Measurements from ENCODE around the gene ISY1.
"Not testable (repeated sequence)": the region's sequence is repeated elsewhere in the genome, so short reads cannot be mapped to it uniquely, and the experiment has no call there.

The ISY1 gene

DNA sequence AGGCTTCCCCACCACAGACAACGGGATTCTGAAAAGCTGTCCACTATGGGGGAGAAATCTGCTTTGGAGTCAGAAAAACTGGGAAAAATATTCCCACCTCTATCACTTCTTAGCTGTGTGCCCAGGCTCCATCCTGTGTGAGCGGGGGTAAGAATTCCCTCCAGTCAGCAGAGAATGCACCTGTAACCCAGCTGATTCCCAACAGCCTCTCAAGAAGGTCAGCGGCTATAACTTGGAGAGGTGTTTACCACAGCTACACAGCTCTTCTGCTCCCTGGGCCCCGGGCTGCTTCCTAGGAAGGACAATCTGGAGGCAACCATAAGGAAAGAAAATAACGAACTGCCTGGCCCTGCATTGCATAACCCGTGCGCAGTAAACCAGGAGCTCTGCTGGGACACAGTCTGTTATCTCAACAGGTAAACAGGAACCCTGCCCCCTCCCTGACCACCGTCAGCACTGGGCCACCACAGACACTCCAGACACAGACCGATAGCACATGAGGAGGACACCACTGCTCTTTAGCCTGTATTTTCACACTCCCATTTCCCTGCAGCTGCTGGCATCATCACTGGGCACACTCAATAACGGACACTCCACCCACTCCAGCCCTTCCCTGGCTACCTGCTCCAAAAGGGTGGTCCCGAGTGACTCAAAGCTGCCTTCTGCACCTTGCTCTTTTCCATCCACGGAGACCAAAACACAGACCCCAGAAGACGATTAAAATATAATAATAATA, 41.3 kb downstream of the ISY1 start:
- DNase-seq: no peak

DNA sequence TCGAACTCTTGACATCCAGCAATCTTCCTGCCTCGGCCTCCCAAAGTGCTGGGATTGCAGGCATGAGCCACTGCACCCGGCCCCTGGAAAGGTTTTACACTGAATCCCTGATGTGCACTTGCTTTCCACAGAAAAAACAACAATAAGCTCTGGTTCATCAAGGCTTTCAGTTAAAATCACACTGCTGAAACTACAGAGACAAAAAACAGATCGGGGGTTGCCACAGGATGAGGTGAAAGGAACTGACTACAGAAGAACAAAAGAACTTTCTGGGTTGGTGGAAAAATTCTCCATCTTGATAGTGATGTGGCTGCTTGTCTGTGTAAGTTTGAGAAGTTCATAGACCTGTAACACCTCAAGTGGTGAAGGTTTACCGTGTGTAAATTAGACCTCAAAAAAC, 42.1 kb downstream of the ISY1 start:
- no peak for DNase-seq

- DNase-seq: no peak
Measured at GRCh38 chr3:129117134-129117533, 43.7 kb downstream of the ISY1 start.

DNA sequence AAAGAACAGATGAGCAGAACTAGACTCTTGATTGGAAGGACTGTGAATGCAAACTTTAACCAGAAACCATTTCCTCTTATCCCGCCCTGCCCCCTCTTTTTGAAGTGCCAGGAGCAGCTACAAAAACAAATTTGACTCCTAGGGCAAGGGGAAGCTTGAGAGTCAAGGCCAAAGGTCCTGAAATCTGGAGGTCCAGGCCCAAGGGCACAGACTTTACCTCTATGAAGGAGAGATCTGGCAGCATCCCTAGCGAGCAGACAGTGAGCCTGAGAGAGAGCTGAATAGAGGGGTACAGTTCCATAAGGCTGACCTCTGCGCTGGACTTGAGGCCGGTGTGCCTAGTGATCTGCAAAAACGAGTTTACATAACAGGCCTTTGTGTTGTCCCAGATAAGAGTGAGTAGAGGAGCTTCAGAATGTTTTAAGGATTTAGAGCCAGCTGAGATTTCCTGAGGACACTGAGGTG, 44.3 kb downstream of the ISY1 start:
- DNase-seq: no peak

DNA sequence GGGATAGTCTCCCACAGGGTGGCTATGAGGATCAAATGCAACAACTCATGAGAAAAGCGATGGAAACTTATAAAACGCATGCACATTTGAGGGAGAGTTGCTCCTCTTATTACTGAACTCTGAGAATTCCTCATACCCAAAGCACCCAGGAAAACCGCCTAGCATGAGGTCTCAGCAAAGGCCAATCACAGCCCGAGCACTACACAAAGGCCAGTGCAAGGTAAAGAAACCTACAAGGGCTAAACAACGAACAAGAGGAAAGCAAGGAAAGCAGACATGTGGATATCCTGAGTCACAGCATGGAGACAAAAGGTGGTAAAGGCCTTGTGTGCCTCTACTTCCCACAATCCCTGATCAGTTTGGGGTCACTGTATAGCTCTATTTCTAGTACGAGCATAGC, 46.4 kb downstream of the ISY1 start:
- DNase-seq: no peak

DNA sequence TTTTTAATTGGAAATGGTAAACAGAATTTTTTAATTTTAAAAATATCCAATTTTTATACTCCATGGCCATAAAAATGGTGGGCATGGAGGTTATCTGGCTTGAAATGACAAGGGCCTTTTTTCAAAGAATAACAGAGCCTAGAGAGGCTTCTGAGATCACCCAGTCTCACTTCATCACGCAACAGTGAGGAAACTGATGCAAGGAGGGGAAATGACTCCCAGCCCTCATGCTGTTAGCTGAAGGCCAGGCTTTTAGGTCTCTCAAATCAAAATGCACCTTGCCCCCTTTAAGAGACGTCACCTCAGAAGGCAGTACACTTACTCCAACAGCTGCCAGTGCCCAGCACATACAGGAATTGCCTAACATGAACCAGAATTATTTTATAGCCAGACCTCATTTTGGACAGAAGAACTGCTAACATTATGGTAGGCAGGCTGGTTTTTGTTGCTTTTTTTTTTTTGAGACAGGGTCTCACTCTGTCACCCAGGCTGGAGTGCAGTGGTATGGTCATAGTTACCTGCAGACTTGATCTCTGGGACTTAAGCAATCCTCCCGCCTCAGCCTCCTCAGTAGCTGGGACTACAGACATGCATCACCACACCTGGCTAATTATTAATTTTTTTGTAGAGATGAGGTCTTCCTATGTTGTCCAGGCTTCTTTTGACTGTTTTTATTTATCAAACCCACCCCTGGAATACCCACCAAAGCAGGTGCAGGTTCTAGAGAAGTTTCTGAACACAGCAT, 48.4 kb downstream of the ISY1 start:
- peak; percentile 81 for DNase-seq

DNA sequence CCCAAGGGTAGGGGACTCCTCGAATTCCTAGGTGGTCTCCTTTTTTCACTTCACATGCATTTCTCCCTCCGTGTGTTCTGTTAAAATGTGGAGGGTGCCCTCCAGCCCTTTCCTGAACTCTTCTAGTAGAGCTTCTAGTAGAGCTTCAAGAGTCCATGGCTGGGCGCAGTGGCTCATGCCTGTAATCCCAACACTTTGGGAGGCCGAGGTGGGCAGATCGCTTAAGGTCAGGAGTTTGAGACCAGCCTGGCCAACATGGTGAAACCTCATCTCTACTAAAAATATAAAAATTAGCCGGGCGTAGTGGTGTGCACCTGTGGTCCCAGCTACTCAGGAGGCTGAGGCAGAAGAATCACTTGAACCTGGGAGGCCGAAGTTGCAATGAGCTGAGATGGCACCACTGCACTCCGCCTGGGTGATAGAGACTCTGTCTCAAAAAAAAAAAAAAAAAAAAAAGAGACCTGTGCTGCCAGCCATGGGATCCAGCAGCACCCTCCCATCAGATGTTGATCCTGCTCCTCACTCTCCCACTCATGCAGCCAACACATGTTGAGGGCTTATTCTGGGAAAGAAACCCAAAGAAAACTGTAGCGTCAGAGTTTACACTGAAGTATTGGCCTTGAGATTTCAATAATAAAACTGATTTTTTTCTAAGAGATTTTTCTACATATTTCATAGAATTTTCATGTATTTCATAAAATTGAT, 49.6 kb downstream of the ISY1 start:
- DNase-seq: not testable (repeated sequence)

DNA sequence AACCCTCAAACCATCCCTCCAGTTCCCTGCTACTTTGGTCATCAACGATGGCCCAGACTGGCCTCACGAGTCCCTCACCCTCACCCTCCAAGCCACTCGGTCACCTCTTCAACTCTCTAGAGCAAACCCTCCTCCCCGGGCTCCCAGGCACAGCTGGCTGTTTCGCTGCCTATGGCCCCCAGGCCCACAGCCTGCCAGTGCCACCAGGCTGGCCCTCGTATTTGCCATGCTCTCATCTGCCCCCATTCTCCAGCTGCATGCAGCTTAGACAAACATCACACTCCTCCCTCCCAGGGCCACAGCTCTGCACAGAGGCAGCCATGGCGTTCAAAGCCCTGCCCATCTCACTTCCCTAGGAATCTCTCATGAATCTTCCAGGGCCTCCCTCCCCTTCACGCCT, 53.1 kb downstream of the ISY1 start:
- no peak for DNase-seq

DNA sequence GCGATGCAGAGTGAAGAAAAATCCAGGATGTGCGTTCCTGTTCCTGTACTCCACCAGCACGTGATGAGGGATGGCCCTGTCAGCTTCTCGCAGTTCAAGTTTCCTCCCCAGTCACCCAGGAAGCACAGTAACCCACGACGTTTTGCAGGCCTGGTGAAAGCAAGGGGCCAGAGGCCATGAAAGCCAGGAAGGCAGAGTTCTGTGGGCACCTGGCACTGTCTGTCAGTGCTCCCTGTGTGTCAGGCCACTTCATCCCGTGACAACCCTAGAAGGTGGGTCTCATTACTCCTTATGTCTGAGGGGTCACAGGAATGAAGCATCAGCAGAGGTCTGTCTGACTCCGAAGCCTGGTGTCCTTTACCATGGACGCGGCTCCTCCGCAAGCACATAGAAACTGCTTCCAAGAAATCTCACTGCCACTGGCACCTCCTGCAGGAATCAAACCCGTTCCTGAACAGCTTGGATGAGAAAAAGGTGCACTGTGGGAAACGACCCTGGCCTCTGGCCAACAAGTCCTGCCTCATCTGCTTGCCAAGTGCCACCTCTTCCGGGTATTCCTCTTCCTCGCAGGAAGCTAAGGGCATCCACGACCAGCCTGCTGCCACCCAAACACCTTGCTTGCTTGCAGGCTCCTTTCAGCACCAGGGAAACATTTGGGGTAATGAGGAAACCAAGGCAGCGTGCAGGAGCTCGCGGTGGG, 53.8 kb downstream of the ISY1 start:
- DNase-seq: no peak

DNA sequence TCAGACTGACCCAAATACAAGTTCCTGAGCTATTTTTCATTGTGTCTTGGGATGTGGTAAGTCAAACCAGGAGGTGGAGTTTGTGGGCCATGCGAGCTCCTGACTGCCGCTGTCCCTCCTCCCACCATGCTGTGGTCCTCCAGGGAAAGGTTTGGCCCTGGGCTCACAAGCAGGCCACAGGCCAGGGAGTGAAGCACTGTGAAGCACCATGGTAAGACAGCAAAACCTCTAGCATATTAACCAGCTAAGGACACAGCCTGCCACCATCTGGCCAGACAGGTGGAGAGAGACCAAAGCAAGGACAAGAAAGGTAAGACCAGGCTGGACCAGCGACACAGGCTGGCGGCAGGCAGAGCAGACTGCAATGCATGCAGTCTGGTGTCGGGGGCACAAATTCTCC, 54.5 kb downstream of the ISY1 start:
- no peak for DNase-seq

DNA sequence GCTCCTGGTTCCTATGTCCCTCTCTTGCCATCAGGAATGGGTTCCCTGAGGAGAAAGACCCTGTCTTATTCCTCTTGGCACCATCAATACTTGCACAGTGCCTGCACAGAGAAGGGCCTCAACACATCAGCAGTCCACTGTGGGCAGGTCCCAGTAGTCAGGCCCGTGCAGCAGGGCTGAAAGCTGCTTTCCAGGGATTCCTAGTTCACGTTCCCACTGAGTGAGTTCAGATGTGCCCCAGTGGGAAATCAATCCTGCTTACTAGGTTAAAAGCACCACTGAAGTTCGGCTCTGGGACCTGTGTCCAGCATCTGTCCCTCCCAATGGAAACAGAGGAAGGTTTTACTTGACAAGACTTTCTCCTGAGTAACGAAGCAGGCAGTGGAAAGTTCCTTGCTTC, 55.0 kb downstream of the ISY1 start:
- no peak for DNase-seq

GRCh38 chr3:129104498-129105079, 56.3 kb downstream of the ISY1 start:
- no peak for DNase-seq

DNA sequence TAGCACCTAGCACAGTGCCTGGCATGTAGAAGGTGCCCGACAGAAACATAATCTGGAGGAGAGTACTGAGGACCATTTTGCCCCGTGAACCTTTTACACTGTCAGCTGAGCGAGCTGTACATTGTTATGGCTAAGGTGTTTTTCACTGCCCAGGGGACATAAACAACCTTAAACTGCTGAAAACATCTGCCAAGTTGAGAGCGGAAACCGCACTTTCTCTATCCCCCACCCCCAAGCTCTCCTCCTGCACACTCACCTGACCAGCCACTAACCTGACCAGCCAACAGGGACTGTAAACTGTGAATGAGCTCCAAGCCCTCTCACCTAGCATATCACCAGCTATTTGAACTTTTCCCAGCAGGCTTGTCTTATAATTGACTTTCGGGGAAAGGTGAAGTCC, 56.8 kb downstream of the ISY1 start:
- no peak for DNase-seq

DNA sequence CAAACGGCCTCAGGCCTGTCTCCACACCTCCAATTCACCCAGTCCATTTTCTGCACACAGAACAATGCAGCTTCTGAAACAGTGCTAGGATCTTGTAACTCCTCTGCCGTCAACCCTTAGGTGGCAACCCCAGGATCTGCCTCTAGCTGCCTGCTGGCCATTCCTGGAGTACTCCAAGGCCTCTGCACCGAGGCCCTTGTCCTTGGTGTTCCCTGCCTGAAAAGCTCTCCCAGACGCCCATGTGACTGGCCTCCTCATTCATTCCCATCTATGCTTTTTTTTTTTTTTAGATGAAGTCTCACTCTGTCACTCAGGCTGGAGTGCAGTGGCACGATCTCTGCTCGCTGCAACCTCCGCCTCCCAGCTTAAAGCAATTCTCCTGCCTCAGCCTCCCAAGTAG, 57.6 kb downstream of the ISY1 start:
- no peak for DNase-seq

GRCh38 chr3:129101370-129102138, 59.3 kb downstream of the ISY1 start:
- no peak for DNase-seq

GRCh38 chr3:129100274-129100673, 60.6 kb downstream of the ISY1 start:
- no peak for DNase-seq

- DNase-seq: no peak
Measured at GRCh38 chr3:129095285-129095684, 65.6 kb downstream of the ISY1 start.

DNA sequence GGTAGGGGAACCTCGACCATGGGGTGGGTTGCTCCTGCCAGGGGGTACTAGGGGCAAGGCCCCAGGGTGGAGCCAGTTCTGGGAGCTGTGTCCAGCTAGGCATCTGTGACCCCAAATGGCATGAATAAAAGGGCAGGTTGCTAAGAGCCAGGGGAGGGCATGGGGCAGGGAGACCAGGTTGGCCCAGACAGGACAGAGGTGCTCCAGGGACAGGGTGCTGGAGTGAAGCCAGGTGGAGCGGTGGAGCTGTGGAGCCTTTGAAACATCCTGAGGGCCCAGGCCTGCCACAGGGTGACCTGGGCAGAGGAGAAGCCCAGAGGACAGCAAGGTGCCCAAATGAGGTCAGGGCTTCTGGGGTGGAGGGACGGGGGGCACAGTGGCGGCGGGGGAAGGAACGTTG, 72.6 kb downstream of the ISY1 start:
- not testable (repeated sequence) for DNase-seq

- not testable (repeated sequence) for DNase-seq
Measured at GRCh38 chr3:129087904-129088303, 73.0 kb downstream of the ISY1 start.

- DNase-seq: no peak
Measured at GRCh38 chr3:129087138-129087702, 73.6 kb downstream of the ISY1 start.

GRCh38 chr3:129085818-129086217, 75.0 kb downstream of the ISY1 start:
- DNase-seq: no peak

Measured in suppressor macrophage treated with lipopolysaccharide for 4 hours (primary cell).